Vagina (tissue), 2 donors: Measurements from ENCODE around the gene N4BP2.

Experiments used
- POLR2A ChIP-seq, 2 donors: fragments of 450-650 bp; IDR thresholded peaks; one replicate each; pipeline ENCODE4 v1.6.1; 2017; ENCODE audit warnings: antibody characterized with exemption in 2 of 2, mild to moderate bottlenecking in 2 of 2, moderate library complexity in 2 of 2
- TF ChIP-seq, protein P1 (sequence below), 3 experiments: fragments of 450-650 bp in 2 of 3; fragments of 200-600 bp in 1 of 3; sonication (generic) in 1 of 3; IDR thresholded peaks; one replicate each; pipeline ENCODE4 v1.5.1; 2017 to 2019; ENCODE audit warnings: antibody characterized with exemption in 3 of 3, mild to moderate bottlenecking in 2 of 3, moderate library complexity in 2 of 3

- TF ChIP-seq, protein P1, sequence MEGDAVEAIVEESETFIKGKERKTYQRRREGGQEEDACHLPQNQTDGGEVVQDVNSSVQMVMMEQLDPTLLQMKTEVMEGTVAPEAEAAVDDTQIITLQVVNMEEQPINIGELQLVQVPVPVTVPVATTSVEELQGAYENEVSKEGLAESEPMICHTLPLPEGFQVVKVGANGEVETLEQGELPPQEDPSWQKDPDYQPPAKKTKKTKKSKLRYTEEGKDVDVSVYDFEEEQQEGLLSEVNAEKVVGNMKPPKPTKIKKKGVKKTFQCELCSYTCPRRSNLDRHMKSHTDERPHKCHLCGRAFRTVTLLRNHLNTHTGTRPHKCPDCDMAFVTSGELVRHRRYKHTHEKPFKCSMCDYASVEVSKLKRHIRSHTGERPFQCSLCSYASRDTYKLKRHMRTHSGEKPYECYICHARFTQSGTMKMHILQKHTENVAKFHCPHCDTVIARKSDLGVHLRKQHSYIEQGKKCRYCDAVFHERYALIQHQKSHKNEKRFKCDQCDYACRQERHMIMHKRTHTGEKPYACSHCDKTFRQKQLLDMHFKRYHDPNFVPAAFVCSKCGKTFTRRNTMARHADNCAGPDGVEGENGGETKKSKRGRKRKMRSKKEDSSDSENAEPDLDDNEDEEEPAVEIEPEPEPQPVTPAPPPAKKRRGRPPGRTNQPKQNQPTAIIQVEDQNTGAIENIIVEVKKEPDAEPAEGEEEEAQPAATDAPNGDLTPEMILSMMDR (IDR thresholded peaks at IDR 0.05): no peak
- no peak for TF ChIP-seq POLR2A (IDR thresholded peaks at IDR 0.05)
Measured at GRCh38 chr4:40132816-40133215, 76.2 kb downstream of the N4BP2 start.
